Measurements from ENCODE around the gene CEP128. TPM values are rescaled to one million over a fixed set of nuclear protein-coding genes. Genes with fewer than 3 reads are reported as not detected.
A peak's percentile ranks its signal among the peaks of the same experiment; 100 is the strongest.

CEP128 gene
- total and polyA plus RNA-seq, 5 donors from 2014 or later = 9.3 to 82.8 (median 10.8) TPM

DNA sequence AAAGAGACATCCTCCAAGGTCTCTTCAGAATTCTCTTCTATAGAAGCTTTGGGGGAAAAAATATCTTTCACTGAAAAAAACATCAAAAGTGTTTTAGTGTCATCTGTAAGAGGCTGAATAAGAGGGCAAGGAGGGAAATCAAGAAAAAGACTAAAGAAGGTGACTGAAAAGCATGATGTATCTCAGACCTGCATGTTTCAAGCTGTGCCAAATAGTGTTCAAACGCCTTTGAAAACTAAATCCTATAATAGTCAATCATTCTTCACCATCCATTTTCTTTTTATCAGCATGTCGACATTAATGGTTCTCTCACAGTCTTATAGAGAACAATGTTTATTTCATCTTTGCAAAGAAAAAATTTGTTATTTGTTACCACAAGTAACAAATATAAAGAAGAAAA, 94.5 kb downstream of the CEP128 start:
- no peaks in the 10 kb centered on the region for H3K36me3 ChIP-seq (ENCODE audit: control insufficient read depth, insufficient read depth, low read length)
- no peaks in the 10 kb centered on the region for H3K9me3 Mint-ChIP-seq
- no peak overlapping the region for H3K4me3 ChIP-seq (ENCODE audit: low read depth, low read length)
- no peak overlapping the region for H3K4me3 Mint-ChIP-seq
- H3K27ac ChIP-seq (ENCODE audit: insufficient read depth, low read length, poor library complexity, severe bottlenecking) = no peak overlapping the region
- DNase-seq = no peak
- ATAC-seq (ENCODE audit: low read depth in 2 of 2) = no peak
- H3K36me3 Mint-ChIP-seq = peaks cover 3% of the 10 kb centered on the region
- H3K27me3 Mint-ChIP-seq = no peaks in the 10 kb centered on the region
- no peaks in the 10 kb centered on the region for H3K9me3 ChIP-seq (ENCODE audit: control insufficient read depth in 2 of 2, low read length in 2 of 2)
- H3K4me1 ChIP-seq (ENCODE audit: control insufficient read depth, insufficient read depth, low read length, poor library complexity, severe bottlenecking) = no peaks in the 10 kb centered on the region
- no peaks in the 10 kb centered on the region for H3K27me3 ChIP-seq (ENCODE audit: control insufficient read depth, insufficient read depth, low read length)
- no peak overlapping the region for H3K27ac Mint-ChIP-seq
- peaks cover 0 to 11% (median 6%) of the 10 kb centered on the region in 4 donors for H3K4me1 Mint-ChIP-seq

DNA sequence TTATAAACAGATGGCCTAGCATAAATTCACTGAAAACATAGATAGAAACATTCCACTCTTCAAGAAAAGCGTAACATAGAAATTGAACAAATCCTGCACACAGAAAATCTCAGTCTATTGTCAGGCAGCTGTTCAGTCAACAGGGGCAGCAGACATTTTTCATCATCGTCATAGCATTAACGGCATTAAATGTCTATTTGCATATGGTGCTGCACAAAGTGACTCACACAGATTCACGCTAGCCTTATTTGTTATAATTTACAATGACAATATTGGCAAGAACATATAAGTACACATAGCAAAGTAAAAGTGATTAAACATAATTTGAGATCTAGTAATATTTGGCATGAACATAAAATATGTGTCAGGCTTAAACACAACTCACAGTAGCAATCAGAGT, 95.7 kb downstream of the CEP128 start:
- Histone ChIP-seq H3K27me3 (ENCODE audit: control insufficient read depth, insufficient read depth, low read length) (no peaks in the 10 kb centered on the region), H3K9me3 (ENCODE audit: control insufficient read depth in 2 of 2, low read length in 2 of 2) (no peaks in the 10 kb centered on the region), H3K4me1 (ENCODE audit: control insufficient read depth, insufficient read depth, low read length, poor library complexity, severe bottlenecking) (no peaks in the 10 kb centered on the region), H3K4me3 (ENCODE audit: low read depth, low read length) (no peak overlapping the region), H3K27ac (ENCODE audit: insufficient read depth, low read length, poor library complexity, severe bottlenecking) (no peak overlapping the region), H3K36me3 (ENCODE audit: control insufficient read depth, insufficient read depth, low read length) (no peaks in the 10 kb centered on the region)
- Mint-ChIP-seq H3K4me3 (no peak overlapping the region), H3K27me3 (no peaks in the 10 kb centered on the region), H3K27ac (no peak overlapping the region), H3K36me3 (peaks cover 3% of the 10 kb centered on the region), H3K4me1 (peaks cover 0 to 14% (median 7%) of the 10 kb centered on the region in 4 donors), H3K9me3 (no peaks in the 10 kb centered on the region)
- no peak for ATAC-seq (ENCODE audit: low read depth in 2 of 2)
- DNase-seq = no peak

DNA sequence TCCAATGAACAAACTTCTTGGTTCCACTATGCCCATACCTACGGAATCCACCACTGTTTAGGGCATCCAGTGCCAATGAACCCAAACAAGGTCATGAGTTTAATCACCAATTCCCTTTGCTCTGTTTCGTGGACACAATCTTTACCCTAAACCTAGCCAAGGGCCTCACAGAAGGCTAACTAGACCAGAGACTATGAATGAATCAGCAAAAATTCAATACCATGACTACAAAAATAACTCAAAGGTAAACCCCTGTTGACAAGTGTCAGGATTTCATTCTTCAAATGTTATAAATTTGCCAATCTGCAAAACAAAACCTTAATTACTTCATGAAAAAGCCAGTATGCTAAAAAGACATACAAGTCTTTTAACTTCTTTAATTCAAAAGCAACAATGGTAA, 96.7 kb downstream of the CEP128 start:
- H3K36me3 Mint-ChIP-seq = peaks cover 3% of the 10 kb centered on the region
- peaks cover 3% of the 10 kb centered on the region for H3K36me3 ChIP-seq (ENCODE audit: control insufficient read depth, insufficient read depth, low read length)
- DNase-seq (no peak), ATAC-seq (ENCODE audit: low read depth in 2 of 2) (no peak)
- no peaks in the 10 kb centered on the region for H3K4me1 ChIP-seq (ENCODE audit: control insufficient read depth, insufficient read depth, low read length, poor library complexity, severe bottlenecking)
- H3K9me3 ChIP-seq (ENCODE audit: control insufficient read depth in 2 of 2, low read length in 2 of 2) = no peaks in the 10 kb centered on the region
- no peak overlapping the region for H3K27ac Mint-ChIP-seq
- no peaks in the 10 kb centered on the region for H3K27me3 Mint-ChIP-seq
- H3K27me3 ChIP-seq (ENCODE audit: control insufficient read depth, insufficient read depth, low read length) = no peaks in the 10 kb centered on the region
- no peaks in the 10 kb centered on the region for H3K9me3 Mint-ChIP-seq
- H3K4me3 ChIP-seq (ENCODE audit: low read depth, low read length) = no peak overlapping the region
- H3K4me1 Mint-ChIP-seq = peaks cover 0 to 14% (median 10%) of the 10 kb centered on the region in 4 donors
- no peak overlapping the region for H3K4me3 Mint-ChIP-seq
- no peak overlapping the region for H3K27ac ChIP-seq (ENCODE audit: insufficient read depth, low read length, poor library complexity, severe bottlenecking)

DNA sequence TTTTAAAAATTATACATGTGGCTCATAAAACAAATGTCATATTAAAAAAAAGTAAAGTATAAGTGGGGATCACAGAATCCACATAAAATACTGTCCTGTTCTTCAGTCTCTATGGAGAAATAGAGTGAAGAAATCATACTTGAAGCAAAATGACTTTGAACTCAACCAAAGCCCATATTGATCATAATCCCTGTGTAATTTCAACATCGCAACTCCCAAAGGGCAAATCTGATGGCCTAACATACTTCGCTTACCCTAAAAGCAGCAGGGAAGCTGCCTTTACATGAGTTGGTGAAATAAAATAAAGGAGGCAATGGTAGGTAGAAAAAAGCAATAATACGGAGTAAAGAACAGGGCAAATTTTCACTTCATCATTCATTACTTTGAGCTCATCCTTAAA, 101.8 kb downstream of the CEP128 start:
- Mint-ChIP-seq H3K4me3 (no peak overlapping the region), H3K9me3 (no peaks in the 10 kb centered on the region), H3K27ac (no peak overlapping the region), H3K4me1 (peaks cover 0 to 17% (median 6%) of the 10 kb centered on the region in 4 donors), H3K27me3 (no peaks in the 10 kb centered on the region), H3K36me3 (peaks cover 6% of the 10 kb centered on the region)
- H3K4me1 ChIP-seq (ENCODE audit: control insufficient read depth, insufficient read depth, low read length, poor library complexity, severe bottlenecking) = no peaks in the 10 kb centered on the region
- no peaks in the 10 kb centered on the region for H3K27me3 ChIP-seq (ENCODE audit: control insufficient read depth, insufficient read depth, low read length)
- no peak overlapping the region for H3K27ac ChIP-seq (ENCODE audit: insufficient read depth, low read length, poor library complexity, severe bottlenecking)
- no peaks in the 10 kb centered on the region for H3K9me3 ChIP-seq (ENCODE audit: control insufficient read depth in 2 of 2, low read length in 2 of 2)
- peaks cover 17% of the 10 kb centered on the region for H3K36me3 ChIP-seq (ENCODE audit: control insufficient read depth, insufficient read depth, low read length)
- ATAC-seq (ENCODE audit: low read depth in 2 of 2) = no peak
- DNase-seq = no peak
- no peak overlapping the region for H3K4me3 ChIP-seq (ENCODE audit: low read depth, low read length)

DNA sequence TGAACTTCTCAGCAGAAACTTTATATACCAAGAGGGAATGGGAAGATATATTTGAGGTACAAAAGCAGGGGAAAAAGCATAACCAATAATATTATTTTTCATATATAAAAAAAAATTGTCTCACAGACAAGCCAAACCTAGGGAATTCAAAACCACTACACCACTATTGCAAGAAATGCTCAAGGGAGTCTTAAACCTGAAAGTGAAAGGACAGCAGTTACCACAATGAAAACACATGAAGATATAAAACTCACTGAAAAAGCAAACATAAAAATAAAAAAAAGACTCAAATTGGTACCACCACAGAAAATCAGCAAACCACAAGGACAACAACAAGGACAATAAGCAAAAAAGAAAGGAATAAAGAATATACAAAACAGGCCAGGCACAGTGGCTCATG, 131.9 kb downstream of the CEP128 start:
- DNase-seq (peak in 1 of 3 donors; percentile 27), ATAC-seq (ENCODE audit: low read depth in 2 of 2) (no peak)
- H3K4me3 Mint-ChIP-seq = no peak overlapping the region
- peaks cover 0 to 4% of the 10 kb centered on the region in 2 experiments for H3K9me3 ChIP-seq (ENCODE audit: control insufficient read depth in 2 of 2, low read length in 2 of 2)
- no peaks in the 10 kb centered on the region for H3K4me1 ChIP-seq (ENCODE audit: control insufficient read depth, insufficient read depth, low read length, poor library complexity, severe bottlenecking)
- H3K4me3 ChIP-seq (ENCODE audit: low read depth, low read length) = no peak overlapping the region
- no peaks in the 10 kb centered on the region for H3K27me3 Mint-ChIP-seq
- H3K36me3 ChIP-seq (ENCODE audit: control insufficient read depth, insufficient read depth, low read length) = peaks cover 2% of the 10 kb centered on the region
- H3K27ac ChIP-seq (ENCODE audit: insufficient read depth, low read length, poor library complexity, severe bottlenecking) = no peak overlapping the region
- no peak overlapping the region for H3K27ac Mint-ChIP-seq
- H3K27me3 ChIP-seq (ENCODE audit: control insufficient read depth, insufficient read depth, low read length) = no peaks in the 10 kb centered on the region
- peaks cover 0 to 27% (median 9%) of the 10 kb centered on the region in 7 donors for H3K9me3 Mint-ChIP-seq
- peaks cover 0 to 9% (median 3%) of the 10 kb centered on the region in 4 donors for H3K4me1 Mint-ChIP-seq
- peaks cover 39% of the 10 kb centered on the region for H3K36me3 Mint-ChIP-seq

DNA sequence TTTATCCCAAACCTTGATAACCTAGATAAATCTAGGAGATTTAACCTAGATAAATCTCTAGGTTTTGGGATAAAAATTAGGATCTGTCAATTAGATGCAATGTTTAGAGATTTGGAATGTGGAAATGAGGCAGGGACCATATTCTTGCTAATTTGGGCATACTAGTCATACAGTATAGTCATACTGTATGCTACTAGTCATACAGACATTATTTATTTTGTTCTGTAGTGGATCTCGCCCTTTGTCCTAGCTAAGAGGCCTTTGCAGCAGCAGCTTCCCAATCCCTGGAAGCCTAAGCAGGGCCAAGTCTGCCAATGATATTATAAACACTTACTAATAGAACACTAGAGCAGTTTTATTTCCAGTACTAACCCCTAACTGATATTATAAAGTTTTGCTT, 136.4 kb downstream of the CEP128 start:
- Mint-ChIP-seq H3K27ac (no peak overlapping the region), H3K9me3 (peaks cover under 1 to 31% (median 5%) of the 10 kb centered on the region in 7 donors), H3K4me3 (no peak overlapping the region), H3K4me1 (peaks cover 0 to 10% (median 7%) of the 10 kb centered on the region in 4 donors), H3K27me3 (no peaks in the 10 kb centered on the region), H3K36me3 (peaks cover 27% of the 10 kb centered on the region)
- H3K4me3 ChIP-seq (ENCODE audit: low read depth, low read length) = no peak overlapping the region
- H3K9me3 ChIP-seq (ENCODE audit: control insufficient read depth in 2 of 2, low read length in 2 of 2) = peaks cover 0 to 4% of the 10 kb centered on the region in 2 experiments
- H3K4me1 ChIP-seq (ENCODE audit: control insufficient read depth, insufficient read depth, low read length, poor library complexity, severe bottlenecking) = no peaks in the 10 kb centered on the region
- no peaks in the 10 kb centered on the region for H3K27me3 ChIP-seq (ENCODE audit: control insufficient read depth, insufficient read depth, low read length)
- no peaks in the 10 kb centered on the region for H3K36me3 ChIP-seq (ENCODE audit: control insufficient read depth, insufficient read depth, low read length)
- no peak for DNase-seq
- no peak for ATAC-seq (ENCODE audit: low read depth in 2 of 2)
- H3K27ac ChIP-seq (ENCODE audit: insufficient read depth, low read length, poor library complexity, severe bottlenecking) = no peak overlapping the region

DNA sequence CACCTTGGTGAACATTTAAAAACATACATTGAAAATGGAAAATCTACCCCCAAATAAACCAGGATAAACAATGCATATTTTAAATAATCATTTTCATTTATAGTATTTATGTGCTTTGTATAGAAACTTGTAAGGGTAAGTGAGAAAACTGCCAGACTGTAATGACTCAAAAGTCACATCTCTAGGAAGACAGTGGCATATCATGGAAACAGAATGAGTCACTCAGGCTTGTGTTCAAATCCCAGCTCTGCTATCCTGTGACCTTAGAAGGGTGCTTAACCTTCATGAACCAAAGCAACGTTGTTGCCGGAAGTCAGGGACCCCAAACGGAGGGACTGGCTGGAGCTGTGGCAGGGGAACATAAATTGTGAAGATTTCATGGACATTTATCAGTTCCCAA, 142.7 kb downstream of the CEP128 start:
- no peaks in the 10 kb centered on the region for H3K27me3 Mint-ChIP-seq
- peaks cover 28% of the 10 kb centered on the region for H3K36me3 Mint-ChIP-seq

DNA sequence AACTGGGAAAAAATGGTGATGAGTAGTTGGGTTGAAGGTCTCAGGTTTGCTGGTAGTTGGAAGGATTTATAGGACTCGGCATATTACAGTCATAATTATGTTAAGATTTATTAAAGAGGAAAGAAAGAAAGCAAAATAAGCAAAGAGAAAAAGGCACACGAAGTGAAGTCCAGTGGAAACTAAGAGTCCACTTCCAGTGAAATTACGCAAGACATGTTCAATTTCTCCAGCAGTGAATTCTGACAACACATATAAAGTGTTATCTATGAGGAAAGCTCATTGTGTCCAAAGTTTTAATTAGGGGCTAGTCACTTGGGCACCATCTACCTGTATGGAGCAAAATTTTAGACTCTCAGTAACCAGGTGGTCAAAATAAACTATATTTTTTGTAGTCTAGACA, 143.3 kb downstream of the CEP128 start:
- Mint-ChIP-seq H3K4me3 (no peak overlapping the region), H3K27me3 (no peaks in the 10 kb centered on the region), H3K9me3 (peaks cover 3 to 23% (median 8%) of the 10 kb centered on the region in 7 donors), H3K27ac (no peak overlapping the region), H3K4me1 (peaks cover 0 to 8% (median 2%) of the 10 kb centered on the region in 4 donors), H3K36me3 (peaks cover 28% of the 10 kb centered on the region)
- Histone ChIP-seq H3K4me1 (ENCODE audit: control insufficient read depth, insufficient read depth, low read length, poor library complexity, severe bottlenecking) (no peaks in the 10 kb centered on the region), H3K27ac (ENCODE audit: insufficient read depth, low read length, poor library complexity, severe bottlenecking) (no peak overlapping the region), H3K4me3 (ENCODE audit: low read depth, low read length) (no peak overlapping the region), H3K36me3 (ENCODE audit: control insufficient read depth, insufficient read depth, low read length) (peaks cover 3% of the 10 kb centered on the region), H3K9me3 (ENCODE audit: control insufficient read depth in 2 of 2, low read length in 2 of 2) (no peaks in the 10 kb centered on the region), H3K27me3 (ENCODE audit: control insufficient read depth, insufficient read depth, low read length) (no peaks in the 10 kb centered on the region)
- DNase-seq (no peak), ATAC-seq (ENCODE audit: low read depth in 2 of 2) (no peak)

More for the DNA sequence above, 142.7 kb downstream of the CEP128 start:
- Histone ChIP-seq H3K27ac (ENCODE audit: insufficient read depth, low read length, poor library complexity, severe bottlenecking) (no peak overlapping the region), H3K4me1 (ENCODE audit: control insufficient read depth, insufficient read depth, low read length, poor library complexity, severe bottlenecking) (no peaks in the 10 kb centered on the region), H3K36me3 (ENCODE audit: control insufficient read depth, insufficient read depth, low read length) (peaks cover 3% of the 10 kb centered on the region), H3K9me3 (ENCODE audit: control insufficient read depth in 2 of 2, low read length in 2 of 2) (no peaks in the 10 kb centered on the region), H3K4me3 (ENCODE audit: low read depth, low read length) (no peak overlapping the region), H3K27me3 (ENCODE audit: control insufficient read depth, insufficient read depth, low read length) (no peaks in the 10 kb centered on the region)
- peaks cover 0 to 8% (median 2%) of the 10 kb centered on the region in 4 donors for H3K4me1 Mint-ChIP-seq
- H3K9me3 Mint-ChIP-seq = peaks cover 3 to 23% (median 8%) of the 10 kb centered on the region in 7 donors
- H3K4me3 Mint-ChIP-seq = no peak overlapping the region
- ATAC-seq (ENCODE audit: low read depth in 2 of 2) = no peak
- no peak overlapping the region for H3K27ac Mint-ChIP-seq
- DNase-seq = no peak

Data from CD4-positive, CD25-positive, alpha-beta regulatory T cell (primary cell).